HepG2 (cell line): Measurements from ENCODE around the gene ADGRL3. TPM values are rescaled to one million over a fixed set of nuclear protein-coding genes. Genes with fewer than 3 reads are reported as not detected.

Experiments used
- AHDC1 ChIP-seq: sonication (generic); formaldehyde crosslinking; IDR thresholded peaks from 2 replicates; pipeline ENCODE4 v1.5.1; 2020; ENCODE audit warnings: mild to moderate bottlenecking, missing genetic modification reagents, borderline replicate concordance
- CENPT ChIP-seq: sonication (generic); formaldehyde crosslinking; IDR thresholded peaks from 2 replicates; pipeline ENCODE4 v1.8.0; 2022; ENCODE audit warnings: low read depth, mild to moderate bottlenecking, moderate library complexity, missing genetic modification reagents
- FOXP1 ChIP-seq, 2 experiments: fragments of 450-650 bp in 1 of 2; IDR thresholded peaks; 2 replicates each; pipeline ENCODE4 v1.6.1; 2017 to 2018; ENCODE audit warnings: antibody characterized with exemption in 1 of 2
- KLF16 ChIP-seq, 2 experiments: sonication (generic) in 1 of 2; formaldehyde crosslinking in 1 of 2; IDR thresholded peaks; 2 replicates each; pipeline versions ENCODE4 v1.6.1 to v1.8.0; 2016 to 2023; ENCODE audit warnings: missing genetic modification reagents in 2 of 2, missing compliant biosample characterization in 1 of 2
- MXD4 ChIP-seq: IDR thresholded peaks from 2 replicates; pipeline ENCODE4 v1.6.1; 2016; ENCODE audit warnings: mild to moderate bottlenecking, missing biosample characterization, missing genetic modification reagents
- RELA ChIP-seq: sonication (generic); formaldehyde crosslinking; IDR thresholded peaks from 2 replicates; pipeline ENCODE4 v1.4.0; 2020; ENCODE audit warnings: missing genetic modification reagents
- TEF ChIP-seq: sonication (generic); formaldehyde crosslinking; IDR thresholded peaks from 2 replicates; pipeline ENCODE4 v1.5.0; 2020; ENCODE audit warnings: missing genetic modification reagents
- TRIM24 ChIP-seq: sonication (generic); formaldehyde crosslinking; IDR thresholded peaks from 2 replicates; pipeline ENCODE4 v1.8.0; 2022; ENCODE audit warnings: mild to moderate bottlenecking, missing genetic modification reagents
- YEATS2 ChIP-seq: sonication (generic); formaldehyde crosslinking; IDR thresholded peaks from 2 replicates; pipeline ENCODE4 v1.4.0; 2020; ENCODE audit warnings: missing genetic modification reagents, borderline replicate concordance
- ZMYM2 ChIP-seq: sonication (generic); formaldehyde crosslinking; IDR thresholded peaks from 2 replicates; pipeline ENCODE4 v1.8.0; 2022; ENCODE audit warnings: mild to moderate bottlenecking, missing genetic modification reagents
- ZNF788 ChIP-seq: sonication (generic); formaldehyde crosslinking; IDR thresholded peaks from 2 replicates; pipeline ENCODE4 v1.5.0; 2020; ENCODE audit warnings: mild to moderate bottlenecking, missing genetic modification reagents, borderline replicate concordance
- polyA plus RNA-seq, 8 experiments: library from polyadenylated mRNA; depleted of rRNA in 3 of 8; stranded (reverse) in 7 of 8; unstranded in 1 of 8; fragments of >200 nt; fragmentation: Illumina TruSeq in 4 of 8; extraction: Trizol in 4 of 8; gene quantifications; 2 replicates each; pipeline versions ENCODE4 v1.2.1 to v1.2.3, GENCODE V29; 2011 to 2016; ENCODE audit warnings: low read depth in 4 of 8, missing spikeins in 1 of 8, mixed read lengths in 1 of 8; ENCODE audit not compliant: insufficient read depth in 1 of 8
- total RNA-seq, 5 experiments: library from RNA; depleted of rRNA; stranded (reverse); fragments of >200 nt; fragmentation: Illumina TruSeq; extraction: Trizol; gene quantifications; 2 replicates each; pipeline ENCODE4 v1.2.3, GENCODE V29; 2016; ENCODE audit warnings: low read depth in 1 of 5
- TF ChIP-seq, protein P1 (sequence below): sonication (generic); formaldehyde crosslinking; IDR thresholded peaks from 2 replicates; pipeline ENCODE4 v1.8.1; 2023; ENCODE audit warnings: mild to moderate bottlenecking, inconsistent platforms, moderate library complexity, missing genetic modification reagents, borderline replicate concordance

Gene ADGRL3
- total and polyA plus RNA-seq, 2 of the 13 experiments (the other 11 are each of a cell fraction or from before 2014, with no cell fraction given) = 0.04 to 0.05 TPM

GRCh38 chr4:61762722-61763627 is 562.8 kb downstream of the ADGRL3 start (continued):
- TF ChIP-seq AHDC1 (CRISPR knock-in tag) (no peak), KLF16 (CRISPR knock-in tag; IDR thresholded peaks at IDR 0.05) (no peak), RELA (CRISPR knock-in tag) (no peak), ZMYM2 (no peak), YEATS2 (CRISPR knock-in tag) (no peak), MXD4 (CRISPR knock-in tag) (no peak), TEF (CRISPR knock-in tag) (no peak), TRIM24 (CRISPR knock-in tag) (no peak), ZNF788 (CRISPR knock-in tag) (no peak), CENPT (CRISPR knock-in tag) (no peak), FOXP1 (IDR thresholded peaks at IDR 0.05) (no peak), FOXP1 (CRISPR knock-in tag; IDR thresholded peaks at IDR 0.05) (no peak)
- TF ChIP-seq, protein P1, sequence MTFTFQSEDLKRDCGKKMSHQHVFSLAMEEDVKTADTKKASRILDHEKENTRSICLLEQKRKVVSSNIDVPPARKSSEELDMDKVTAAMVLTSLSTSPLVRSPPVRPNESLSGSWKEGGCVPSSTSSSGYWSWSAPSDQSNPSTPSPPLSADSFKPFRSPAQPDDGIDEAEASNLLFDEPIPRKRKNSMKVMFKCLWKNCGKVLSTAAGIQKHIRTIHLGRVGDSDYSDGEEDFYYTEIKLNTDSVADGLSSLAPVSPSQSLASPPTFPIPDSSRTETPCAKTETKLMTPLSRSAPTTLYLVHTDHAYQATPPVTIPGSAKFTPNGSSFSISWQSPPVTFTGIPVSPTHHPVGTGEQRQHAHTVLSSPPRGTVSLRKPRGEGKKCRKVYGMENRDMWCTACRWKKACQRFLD (CRISPR knock-in tag) = no peak
